Effector CD8-positive, alpha-beta T cell (primary cell): ENCODE data around the gene AP3B2.
A peak's percentile ranks its signal among the peaks of the same experiment; 100 is the strongest.
"Not testable (repeated sequence)": the region's sequence is repeated elsewhere in the genome, so short reads cannot be mapped to it uniquely, and the experiment has no call there.

Source experiments
- DNase-seq: peaks from one replicate; lab custom pipeline; 2025; lab: John Stamatoyannopoulos, UW

The AP3B2 gene

DNA sequence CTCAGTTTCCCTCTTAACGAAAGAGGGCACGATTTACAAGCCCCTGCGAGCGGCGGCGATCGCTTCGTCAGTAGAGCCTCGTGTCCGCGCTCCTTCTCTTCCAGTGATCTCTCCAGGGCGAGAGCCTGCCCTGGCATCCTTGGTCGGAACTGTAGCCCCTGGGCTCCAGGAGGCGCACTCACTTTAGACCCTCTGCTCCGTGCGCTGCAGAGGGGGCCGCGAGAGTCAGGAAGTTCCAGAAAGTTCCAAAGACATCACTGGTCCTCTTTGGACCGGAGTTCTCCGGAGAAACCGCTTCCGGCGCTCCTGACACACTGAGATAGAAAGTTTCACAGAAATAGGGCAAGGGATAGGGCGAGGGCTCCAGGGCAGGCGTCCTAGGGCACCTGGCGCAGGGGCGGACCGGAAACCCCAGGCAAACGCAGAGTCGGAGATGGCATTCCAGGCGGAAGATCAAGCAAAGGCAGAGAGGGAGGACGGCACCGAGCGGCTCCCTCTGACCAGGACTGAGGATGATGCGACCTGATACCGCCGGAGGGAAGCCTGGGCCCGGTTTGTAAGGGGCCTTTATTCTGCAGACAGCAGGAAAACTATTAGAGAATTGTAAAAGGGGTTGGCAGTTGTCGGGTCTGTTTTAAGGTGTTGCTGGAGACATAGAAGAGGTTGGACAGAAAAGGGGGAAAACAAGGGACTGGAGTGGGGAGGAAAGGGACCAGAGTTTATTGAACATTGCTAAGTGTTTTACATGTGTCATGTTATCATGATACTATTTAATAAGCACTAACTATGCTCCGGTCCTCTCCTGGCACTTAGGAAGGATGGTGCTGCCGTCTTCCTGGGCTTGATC, 61.2 kb downstream of the AP3B2 start:
- no peak for DNase-seq

- DNase-seq: peak; percentile 47
Measured at GRCh38 chr15:82647835-82648256, 61.8 kb downstream of the AP3B2 start.

DNA sequence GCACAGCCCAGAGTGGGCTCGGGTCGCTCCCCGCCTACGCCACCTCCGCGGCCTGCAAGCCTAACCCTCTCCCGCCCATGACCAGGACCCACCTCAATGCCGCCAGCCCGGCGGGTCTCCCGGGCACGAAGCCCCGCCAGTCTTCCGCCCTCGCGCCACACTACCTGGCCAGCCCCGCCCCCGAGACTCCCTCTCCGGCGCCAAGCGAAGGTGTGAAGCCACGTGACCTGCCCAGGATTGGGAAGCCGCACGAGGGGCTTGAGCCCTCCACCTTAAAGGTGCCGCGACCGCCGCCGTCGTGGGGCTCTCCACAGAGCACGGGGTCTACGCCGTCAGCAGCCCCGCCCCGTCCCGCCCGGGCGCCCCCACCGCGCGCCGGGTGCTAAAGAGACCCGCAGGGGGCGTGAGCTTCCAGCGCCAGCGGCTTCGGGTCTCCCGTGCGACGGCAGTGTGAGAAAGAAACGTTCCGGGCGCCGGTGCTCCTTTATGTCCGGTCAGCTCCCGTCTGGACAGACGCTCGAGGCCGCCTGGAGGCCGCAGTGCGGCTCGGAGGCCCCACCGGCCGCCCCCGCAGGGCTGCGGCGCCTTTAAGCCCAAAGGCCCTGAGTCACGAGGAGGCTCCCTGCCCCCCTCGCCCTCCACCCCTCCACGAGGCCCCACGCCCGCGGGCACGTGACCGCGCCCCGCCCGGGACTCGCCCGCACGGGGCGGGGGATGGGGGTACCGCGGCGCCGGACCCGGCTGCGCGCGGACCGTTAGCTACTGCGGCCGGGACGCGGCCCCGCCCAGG, 62.4 kb downstream of the AP3B2 start, which contains the start of gene CPEB1:
TSS of gene CPEB1 (minus strand) at position 319 of the 790 bp plus-strand sequence. CDS start 18,904 bp downstream, outside the sequence.
- peak; percentile 17 for DNase-seq

DNA sequence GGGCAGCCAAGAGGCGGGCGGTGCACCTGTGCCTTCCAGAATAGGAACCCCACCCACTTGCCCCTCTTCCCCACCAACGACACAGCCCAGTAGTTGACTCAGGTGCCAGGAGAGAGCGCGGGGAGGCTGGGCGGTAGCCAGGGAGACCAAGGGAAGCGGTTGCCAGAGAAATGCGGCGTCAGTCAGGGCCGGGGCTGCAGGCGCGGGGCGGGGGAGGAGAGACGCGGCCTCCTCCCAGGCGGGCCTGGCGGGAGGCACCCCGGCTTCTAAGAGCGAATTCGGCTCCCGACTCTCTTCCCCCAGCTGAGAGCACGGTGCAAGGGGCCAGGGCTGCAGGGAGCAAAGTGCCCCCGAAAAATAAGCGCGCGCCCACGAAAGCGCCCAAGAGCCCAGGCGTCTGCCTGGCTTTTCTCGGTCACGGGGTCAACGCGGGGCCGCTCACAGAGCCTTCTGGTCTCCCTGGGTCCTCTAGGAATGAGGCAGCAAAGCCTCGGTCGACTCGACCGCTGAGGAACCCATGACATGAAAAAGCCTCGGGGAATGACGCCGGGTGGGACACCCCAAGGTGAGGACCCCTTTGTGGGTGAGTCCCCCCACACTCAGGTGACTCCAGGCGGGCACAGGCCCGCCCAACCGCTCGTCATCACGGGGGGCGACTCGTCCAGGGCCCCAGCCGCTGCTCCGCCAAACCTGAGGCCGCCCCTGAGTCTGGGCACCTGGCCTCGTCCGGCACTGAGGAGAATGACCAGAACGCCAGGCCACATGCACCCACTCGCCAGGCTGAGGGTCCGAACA, 63.2 kb downstream of the AP3B2 start:
- no peak for DNase-seq

- not testable (repeated sequence) for DNase-seq
Measured at GRCh38 chr15:82644967-82645852, 64.5 kb downstream of the AP3B2 start.

DNA sequence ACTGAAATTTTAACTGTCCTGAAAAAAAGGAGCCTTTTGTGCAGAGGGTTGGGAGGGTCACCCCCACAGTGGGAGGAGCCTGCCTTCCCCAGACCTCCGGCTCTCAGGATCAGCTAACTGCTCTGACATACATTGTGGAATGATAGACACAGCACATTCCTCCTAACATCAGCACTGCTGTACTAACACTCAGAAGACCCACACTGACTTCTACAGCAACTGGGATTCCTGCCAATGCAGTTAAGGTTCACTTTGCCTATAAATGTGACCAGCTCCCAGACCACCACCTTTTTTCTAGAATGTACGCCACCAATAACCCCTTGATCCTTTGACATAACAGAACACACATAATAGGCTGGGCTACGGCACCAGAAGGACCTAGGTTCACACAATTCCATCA, 65.7 kb downstream of the AP3B2 start:
- no peak for DNase-seq

DNA sequence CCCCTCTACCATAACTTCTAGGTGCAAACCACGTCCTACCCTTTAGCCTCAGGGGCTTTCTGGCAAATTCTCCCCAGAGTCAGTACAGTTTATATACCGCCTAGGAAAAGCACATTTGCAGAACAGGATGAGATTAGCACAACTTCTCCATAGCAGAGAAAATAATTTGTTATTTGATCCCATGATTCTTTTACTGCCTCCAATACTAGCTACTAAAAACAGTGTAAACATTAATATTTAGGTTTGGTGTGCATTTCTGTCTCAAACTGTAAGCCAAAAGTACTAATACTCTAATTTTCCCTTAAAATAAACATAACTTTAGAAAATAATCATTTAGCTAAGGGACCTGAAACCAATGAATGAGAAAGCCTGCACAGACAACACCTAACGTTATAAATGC, 67.0 kb downstream of the AP3B2 start:
- DNase-seq: no peak

DNA sequence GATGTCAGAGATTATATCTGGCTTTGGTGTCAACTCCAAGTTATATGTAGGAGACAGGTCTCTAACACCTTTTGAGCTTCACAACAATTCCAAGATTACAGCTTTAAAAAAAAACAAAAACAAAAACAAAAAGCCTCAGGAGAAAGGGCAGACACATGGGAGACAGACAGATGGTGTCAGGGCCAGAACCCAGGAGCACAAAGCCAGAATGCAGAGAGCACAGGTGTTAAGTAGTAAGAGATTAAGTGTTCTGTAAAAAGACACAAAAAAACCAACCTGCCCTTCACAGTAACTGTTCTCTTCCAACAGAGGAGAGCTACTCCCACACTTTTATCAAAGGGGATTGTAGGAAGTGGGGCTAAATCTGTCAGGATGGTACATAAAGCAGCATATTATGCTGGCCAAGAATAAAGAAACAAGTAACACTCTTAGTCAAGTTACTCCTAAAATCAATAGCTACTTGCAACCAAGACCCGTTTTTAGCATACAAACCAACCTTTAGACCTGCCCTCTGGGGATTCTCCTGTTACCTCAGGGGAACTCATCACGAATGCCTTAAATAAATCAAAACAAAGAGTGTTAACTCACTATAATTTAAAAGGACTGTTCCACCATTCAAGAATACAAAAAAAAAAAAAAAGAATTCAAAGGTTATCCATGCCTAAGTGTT, 68.4 kb downstream of the AP3B2 start:
- DNase-seq: no peak

GRCh38 chr15:82640672-82641071, 69.0 kb downstream of the AP3B2 start:
- DNase-seq: no peak

DNA sequence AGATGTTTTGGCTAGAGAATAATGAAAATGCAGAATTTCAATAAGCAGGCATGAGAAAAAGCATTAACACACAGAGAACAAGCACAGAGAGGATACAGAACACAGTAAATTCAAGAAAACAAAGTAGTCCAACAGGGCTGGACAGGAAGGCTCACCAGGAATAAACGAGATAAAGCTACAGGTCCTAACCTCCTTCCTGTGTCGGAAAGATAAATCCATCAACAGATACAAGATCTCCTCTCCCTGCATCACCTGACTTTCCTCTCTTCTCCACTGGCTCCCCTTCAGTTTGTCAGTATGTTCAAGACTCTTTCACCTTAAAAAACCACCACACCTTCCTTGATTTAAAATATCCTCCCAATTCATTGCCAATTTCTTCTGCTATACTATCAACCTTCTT, 73.9 kb downstream of the AP3B2 start:
- no peak for DNase-seq

GRCh38 chr15:82630033-82630432, 79.6 kb downstream of the AP3B2 start:
- no peak for DNase-seq

- DNase-seq: no peak
Measured at GRCh38 chr15:82625136-82625535, 84.5 kb downstream of the AP3B2 start.

DNA sequence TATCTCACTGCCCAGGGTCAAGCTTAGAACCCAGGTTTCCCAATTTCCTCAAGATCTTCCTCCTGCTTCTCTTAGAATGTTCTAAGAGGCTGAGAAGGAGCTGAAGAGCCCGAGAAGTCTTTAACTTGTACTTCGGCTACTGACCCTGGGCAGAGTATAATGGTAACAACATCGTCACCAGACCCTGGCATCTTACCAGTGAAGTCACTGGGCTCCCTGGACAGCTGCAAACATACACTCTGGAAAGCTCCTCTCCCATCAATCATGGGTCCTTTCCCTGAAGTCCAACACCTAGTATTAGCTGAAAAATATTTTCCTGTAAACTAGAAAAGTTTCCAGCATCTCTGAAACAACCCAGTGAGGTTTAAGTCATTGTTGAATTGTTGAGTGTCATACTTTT, 85.2 kb downstream of the AP3B2 start:
- no peak for DNase-seq

DNA sequence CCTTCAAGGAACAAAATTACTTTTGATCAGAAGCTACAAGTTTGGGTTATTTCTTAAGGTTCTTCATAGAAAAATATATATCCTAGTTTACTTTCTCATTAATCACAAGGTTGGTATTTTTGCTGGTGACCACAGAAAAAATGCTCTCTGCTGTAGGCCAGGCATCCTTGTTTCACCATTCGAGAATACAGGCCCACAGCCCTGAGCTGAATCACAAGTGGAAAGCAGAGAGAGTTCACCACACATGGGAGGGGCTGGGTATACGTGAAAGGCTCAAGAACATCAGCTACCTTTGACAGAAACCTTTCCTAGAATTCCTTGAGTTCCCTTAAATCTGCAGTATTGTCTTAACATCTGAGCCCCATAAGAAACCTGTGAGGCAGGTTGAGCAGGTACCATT, 85.7 kb downstream of the AP3B2 start:
- DNase-seq: no peak

DNA sequence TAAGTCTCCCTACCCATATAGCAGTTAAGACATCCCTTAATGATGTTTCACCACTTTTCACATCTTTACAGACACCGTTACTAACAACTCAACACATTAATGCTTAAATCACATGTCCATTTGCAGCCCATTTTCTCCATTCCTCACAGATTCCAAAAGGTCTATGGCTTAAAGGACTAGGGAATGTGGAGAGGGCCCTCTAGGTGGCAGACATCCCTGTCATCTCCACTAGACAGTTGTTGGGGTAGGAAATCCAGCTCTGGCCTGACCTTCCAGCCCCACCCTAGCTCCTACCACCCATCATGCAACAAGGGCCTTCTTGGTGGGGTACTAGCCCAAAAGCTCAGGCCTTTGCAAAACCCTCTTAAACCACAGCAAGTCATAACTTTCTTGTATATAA, 87.7 kb downstream of the AP3B2 start:
- no peak for DNase-seq

- no peak for DNase-seq
Measured at GRCh38 chr15:82613747-82614146, 95.9 kb downstream of the AP3B2 start.

GRCh38 chr15:82611348-82611747, 98.3 kb downstream of the AP3B2 start:
- DNase-seq: no peak
